Activated CD4-positive, alpha-beta T cell treated with anti-CD3 and anti-CD28 coated beads, Interleukin-2, Interleukin-4, amounts not matched to agents 100 ng/mL and 50 ng/mL, durations not matched to agents 16 hours and 8 hours (primary cell): ENCODE data around the gene C1orf159.

Experiments used
- DNase-seq: peaks from one replicate; pipeline ENCODE4 v3.0.0-alpha.2; 2020; ENCODE audit warnings: low spot score

Gene C1orf159

DNA sequence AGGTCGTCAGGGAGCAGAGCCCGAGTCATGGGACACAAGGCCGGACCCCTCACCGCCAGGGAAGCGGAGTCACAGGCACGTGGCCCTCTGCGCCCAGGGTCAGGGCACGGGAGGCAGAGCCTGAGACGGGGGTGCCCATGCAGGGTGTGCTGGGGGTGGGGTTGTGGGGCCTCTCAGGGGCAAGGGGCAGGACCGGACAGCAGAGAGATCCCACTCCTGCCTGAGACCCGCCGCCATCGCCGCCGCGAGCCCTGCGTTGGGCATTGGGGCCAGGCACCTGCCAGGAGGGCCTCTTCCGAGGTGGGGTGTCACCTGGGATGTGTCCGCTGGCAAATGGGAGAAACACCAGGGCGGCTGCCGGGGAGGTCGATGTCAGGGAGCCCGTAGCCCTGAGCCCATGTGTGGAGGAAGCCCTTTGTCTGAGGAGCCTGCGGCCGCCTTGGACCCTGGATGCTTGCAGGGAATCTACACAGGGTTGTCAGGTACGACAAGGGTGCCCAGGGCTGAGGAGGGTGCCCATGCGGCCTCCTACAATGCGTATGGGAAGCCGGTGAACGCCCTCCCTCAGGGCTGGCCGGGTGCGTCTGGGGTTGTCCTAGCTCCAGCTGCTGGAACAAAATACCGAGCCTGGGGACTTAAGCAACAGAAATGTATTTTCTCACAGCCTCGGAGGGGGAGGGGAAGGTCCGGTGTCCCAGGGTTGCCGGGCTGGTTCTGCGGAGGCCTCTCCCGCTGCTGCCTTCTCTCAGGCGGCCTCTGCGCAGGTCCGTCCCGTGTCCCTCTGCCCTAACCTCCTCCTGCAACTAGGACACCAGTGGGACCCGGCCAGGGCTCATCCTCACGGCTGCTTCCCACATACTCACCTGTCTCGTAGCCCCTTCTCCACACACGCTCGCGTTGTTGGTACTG, 16.4 kb upstream of the C1orf159 start:
- no peak for DNase-seq

DNA sequence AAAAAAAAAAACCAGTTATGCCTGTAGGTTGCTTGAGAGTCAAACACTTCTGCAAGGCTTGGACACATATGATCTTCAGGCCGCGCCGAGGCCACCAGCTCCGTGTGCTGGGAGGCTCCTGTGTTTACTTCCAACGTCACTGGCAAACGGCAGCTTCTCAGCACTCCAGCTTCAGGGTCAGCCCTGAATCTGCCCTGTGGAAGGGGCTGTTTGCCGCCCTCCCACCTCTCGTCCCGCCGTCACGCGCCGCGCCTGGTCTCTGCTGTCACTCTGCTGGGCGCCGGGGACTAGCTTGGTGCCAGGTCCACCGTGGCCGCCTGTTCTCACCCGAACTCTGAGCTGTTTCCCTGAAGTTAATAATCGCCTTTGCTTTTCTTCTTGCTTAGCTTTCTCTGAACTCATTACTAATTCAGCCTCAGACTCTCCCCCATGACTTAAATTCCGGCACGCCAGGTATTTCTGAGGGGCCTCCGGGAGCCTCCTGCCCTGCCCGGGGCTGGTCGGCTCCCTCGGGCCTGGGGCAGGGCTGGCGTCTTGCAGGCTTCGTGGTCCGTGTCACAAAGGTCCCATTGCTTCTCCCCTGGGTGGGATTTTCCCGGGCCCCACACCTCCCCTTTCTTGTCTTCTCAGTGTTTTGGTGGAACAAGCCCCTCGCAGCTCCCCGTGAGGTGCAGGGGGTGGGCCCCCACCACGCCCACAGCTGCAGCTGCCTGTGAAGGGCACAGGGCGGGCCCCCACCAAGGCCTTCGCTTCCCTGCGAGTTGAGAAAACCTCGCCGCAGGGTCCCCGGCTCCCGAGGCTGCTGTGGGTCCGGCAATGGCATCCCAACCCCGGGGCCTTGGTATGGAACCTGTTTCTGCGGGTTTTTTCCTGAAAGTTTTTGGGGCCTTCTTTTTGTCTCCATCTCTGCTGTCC, 14.6 kb upstream of the C1orf159 start:
- no peak for DNase-seq

DNA sequence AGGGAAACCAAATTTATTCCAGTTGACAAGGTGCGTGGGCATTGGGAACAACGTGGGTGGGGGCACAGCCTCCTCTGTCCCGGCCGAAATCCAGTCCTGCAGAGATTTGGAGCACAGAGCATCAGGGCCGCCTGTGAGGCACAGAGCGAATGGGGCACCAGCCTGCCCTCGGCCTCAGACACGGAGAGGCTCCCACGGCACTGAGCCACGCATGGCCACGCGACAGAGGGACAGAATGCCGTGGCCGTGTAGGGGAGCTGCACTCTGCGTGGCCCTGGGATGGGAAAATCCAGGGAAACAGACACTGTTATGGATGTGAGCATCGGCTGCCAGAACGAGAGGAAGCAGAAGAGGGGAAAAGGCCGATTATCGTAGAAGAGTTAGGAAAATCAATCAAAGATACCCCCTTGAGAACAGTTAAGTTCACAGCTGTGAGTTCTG, 13.5 kb upstream of the C1orf159 start:
- DNase-seq, result no peak

DNA sequence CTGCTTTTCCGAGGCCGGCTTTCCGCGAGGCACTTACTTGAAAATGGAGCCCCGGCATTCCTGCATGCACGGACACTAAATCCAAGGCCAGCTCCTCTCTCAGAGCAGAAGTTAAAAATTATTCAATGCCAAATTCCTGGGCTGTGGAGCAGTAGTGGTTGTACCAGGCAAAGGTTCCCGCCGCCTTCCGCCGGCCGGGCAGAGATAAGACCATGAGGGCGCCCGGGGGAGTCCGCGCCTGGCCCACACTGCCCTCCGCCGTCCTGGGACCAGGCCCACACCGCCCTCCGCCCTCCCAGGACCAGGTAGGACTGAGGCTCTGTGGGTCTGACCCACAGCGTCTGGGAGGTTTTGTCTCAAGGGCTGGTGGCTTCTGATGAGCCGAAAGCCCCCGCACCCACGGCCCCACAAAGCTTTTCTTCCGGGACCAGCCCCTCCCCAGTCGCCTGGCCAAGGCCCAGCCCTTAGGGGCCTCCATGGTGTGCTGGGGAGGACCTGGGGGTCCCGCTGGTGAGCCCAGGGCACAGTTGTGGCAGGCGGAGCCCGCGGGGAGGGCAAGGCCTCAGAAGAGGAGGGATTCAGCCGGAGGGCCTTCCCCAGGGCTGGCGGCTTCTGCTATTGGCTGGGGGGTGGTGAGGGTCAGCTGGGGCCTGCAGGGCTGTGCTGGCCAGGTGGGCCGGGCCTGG, 12.7 kb upstream of the C1orf159 start:
- DNase-seq, result no peak

DNA sequence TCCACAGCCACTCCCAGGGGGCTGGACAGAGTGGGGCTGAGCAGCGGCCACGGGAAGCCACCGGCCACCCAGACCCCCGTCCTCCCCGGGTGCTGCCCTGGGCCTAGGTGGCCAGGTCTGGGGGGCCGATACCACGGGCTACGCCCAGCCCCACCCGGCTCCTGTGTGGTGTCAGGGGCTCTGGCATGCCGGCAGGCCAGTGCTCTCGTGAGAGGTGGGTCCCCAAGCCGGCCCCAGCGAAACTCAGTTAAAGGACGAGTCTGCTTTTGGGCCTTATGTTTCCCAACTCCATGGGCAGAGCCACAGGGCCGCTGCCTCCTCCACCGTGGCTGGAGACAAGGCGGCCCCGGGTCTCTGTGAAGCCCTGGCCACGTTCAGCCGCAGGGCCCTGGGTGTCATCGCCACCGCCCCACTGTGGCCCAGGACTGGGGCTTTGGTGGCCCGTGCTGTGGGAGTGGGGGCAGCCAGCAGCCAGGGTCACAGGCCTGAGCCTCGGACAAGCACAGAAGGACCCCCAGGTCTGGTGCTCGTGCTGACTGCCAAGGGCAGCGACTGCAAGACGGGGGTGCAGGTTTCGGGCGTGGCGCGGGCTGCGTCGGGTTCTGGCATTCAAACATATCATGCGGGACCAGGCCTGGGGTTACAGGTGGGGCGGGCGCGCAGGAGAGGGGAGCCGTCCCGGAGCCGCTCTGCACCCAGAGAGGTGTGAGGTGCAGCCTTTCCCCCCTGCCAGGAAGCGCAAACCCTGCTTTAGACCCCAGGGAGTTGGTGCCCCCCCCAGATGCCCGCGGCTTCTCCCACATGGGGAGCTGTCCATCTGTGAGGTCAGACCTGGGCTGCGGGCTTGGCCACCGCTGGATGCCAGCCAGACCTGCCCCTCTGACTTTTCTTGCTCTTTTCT, 11.9 kb upstream of the C1orf159 start:
- no peak for DNase-seq

DNA sequence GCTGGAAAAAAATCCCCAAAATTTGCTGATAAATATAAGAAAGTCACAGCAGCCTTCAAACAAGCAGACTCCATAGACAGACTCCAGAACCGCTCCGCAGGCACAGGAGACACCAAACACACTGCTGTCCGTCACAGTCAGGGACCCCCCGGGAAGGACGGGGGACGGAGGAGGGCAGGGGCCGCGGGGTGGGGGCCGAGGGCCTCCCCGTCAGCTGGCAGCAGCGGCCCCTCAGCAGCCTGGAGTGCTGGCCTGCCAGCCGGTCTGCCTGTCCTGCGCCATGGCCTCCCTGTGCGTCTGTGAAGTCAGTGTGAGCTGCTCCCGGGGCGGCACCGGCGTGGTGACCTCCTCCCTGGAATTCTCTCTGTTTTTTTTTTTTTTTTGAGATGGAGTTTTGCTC, 10.1 kb upstream of the C1orf159 start:
- DNase-seq, result no peak

DNA sequence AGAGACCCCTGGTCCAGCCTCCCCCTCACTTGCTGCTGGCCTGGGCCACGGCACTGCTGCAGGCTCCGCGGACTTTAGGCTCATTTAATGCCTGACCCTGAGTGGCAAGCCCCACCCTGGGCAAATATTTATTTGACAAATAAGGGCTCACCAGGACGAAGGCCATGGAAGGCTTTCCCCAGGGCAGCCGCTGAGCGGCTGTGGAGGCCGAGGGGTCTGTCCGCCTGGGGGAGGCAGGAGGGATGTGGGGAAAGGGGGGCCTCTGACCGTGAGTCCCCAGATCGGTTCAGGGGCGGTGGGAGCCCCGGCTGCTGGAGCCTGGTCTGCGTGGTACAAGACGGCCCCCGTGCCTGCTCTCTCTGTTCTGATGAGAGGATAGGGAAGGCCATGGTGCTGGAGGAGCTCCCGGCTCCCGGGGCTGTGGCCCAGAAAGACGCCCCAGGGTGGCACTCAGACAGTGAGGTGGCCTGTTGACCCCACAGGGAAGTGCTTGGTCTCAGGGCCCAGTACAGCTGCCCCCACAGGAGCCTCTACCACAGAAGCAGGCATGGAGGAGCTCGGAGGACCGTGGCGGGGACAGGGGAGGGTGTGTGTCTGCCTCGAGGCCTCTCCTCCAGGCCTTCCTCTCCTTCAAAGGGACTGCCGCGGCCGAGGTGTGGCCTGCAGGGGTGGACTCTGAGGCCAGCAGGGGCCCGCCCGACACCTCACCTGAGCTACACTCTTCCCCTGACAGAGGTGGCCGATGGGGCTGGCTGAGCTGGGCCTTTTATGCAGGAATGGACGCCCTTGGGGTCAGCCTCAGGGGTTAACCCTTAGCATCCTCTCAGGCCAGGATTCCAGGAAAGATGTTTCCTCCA, 9.1 kb upstream of the C1orf159 start:
- no peak for DNase-seq

DNA sequence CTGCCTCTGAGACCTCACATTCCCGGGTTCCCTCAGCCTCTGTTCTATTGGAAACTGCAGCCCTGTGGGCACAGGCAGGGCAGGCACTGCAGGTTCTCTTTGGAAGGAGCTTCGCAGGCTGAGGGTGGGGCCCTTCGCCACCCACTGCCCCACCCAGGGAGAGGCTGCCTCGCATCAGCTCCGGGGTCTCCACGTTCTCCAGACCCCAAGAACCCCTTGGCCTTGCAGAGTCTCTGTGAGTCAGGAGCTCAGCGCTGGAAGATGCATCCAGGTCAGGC, 8.6 kb upstream of the C1orf159 start:
- DNase-seq, result no peak

DNA sequence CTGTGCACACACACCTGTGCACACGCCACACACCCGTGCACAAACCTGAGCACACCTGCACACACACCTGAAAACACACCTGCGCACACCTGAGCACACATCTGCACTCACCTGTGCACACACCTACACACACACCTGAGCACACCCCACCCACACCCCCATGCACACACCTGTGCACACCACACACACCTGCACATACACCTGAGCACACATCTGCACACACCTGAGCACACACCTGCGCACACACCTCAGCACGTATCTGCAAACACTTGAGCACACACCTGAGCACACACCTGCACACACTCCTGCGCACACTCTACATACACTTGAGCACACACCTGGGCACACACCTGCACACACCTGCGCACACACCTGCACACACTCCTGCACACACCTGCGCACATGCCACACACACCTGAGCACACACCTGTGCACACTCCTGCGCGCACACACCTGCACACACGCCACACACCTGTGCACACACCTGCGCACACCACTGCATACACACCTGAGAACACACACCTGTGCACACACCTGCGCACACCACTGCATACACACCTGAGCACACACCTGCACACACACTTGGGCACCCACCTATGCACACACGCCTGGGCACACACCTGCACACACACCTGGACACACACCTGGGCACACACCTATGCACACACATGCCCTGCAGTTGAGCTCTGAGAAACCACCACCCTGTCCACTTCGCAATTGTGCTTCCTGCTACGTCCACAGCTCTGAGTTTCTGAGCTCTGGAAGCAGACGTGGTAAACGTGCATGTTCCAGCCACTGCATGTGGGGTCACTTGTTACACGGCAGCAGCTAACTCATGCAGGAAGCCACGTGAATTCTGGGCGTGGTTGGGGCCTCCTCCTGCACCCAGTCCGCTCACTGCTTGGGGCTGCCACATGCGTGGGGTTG, 8.0 kb upstream of the C1orf159 start:
- DNase-seq, result no peak

DNA sequence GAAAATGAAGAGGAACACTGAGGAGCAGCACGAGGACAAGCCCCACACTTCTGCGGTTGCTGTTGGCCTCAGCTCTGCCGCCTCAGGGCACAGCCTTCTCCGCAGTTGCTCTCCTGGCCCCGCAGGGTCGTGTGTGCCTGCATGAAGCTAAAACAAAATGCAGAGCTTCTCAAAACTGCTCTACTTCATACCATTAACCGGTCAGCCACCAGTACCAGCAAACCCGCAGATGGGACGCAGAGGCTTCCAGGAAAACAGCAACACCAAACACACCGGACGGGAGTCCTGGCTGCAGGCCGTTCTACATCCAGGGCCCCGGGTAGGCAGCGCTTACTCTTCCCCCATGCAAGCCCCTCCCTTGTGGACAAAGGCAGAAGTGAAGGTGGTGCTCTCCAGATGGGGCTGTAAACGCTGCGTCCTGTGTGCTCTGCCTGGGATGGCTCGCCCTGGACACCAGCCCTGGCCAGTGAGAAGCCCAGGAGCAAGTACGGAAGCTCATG, 7.1 kb upstream of the C1orf159 start:
- no peak for DNase-seq

DNA sequence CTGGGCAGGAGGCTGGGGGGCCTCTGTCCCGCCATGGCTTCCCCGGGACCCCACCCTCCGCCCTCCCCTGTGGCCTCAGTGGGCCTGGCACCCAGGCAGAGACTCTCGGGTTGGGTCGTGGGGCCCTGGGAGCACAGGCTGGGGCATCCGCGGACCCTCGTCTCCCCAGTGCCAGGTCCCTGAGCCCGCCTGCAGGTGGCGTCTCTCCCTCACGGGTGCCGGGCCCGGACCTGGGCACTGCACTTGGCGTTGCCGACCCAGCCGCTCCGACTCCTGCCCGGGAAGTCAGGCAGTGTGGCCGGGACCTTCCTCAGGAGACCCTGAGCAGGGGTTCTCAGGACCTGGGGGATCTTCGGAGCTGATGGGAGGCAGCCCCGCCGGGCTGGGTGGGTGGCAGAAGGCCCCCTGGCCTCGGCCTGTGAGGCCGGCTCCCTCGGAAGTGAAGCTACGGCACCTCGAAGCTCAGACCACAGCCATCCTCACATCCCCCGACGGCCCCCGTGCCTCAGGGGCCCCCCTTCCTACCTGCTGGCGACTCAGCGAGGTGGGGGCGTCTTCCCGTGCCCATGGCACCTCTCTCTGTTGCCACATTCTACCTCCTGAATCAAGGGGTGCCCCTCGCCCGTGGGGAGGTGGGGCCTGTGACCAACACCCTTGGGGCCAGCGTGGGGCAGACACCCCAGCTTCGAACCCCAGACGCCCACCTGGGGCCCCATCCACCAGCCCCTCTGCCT, 6.4 kb upstream of the C1orf159 start:
- DNase-seq, result peak; percentile 78

DNA sequence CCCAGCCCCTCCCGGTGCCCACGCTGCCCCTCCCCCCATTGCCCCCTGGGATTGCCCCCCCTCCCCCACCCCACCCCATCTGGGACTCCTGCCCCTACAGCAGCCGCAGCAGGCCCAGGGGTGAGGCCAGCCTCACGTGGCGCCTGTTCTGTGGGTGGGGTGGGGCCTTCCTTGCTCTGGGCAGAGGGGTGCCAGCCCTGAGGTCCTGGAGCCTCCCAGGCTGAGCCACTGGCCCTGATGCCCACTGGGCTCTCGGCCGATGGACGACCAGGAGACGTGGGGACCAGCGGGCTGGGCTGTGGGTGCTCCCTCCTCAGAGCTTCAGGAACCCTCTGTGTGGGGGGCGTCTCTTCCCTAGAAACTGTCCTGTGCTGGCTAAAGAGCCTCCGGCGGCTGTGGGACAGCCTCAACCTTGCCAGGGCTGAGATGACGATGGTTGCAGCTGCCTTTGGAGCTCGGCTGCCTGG, 5.8 kb upstream of the C1orf159 start:
- no peak for DNase-seq

DNA sequence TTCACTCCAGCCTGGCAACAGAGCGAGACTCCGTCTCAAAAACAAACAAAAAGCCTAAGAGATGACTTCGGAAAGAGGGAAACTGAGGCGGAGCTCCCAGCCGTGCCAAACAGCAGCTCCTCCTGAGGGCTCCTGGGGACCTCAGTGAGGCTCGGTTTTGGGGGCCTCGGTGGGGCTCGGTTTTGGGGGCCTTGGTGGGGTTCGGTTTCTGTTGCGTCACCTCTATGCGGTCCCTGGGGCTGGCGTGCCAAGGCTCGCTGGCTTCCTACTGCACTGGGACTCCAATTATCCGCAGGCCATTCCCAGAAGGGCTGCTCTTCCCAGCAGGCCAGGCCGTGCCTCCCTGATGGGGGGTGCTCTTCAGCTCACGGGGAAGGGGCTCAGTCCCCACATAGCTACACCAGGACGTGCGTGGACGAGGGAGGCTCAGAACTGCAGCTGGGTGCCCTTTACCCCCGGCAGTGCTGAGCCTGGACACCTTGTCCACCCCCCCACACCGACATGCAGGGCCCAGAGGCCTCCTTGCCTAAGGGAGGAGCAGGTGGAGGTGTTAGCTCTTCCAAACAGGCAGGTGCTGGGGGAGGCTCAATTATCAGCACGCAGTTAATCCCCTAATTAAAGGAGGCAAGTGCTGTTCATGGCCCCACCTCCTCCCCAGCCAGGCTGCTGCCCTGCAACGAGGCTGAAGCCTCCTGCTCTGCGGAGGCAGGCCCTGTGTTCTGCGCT, 5.1 kb upstream of the C1orf159 start:
- DNase-seq, result no peak

DNA sequence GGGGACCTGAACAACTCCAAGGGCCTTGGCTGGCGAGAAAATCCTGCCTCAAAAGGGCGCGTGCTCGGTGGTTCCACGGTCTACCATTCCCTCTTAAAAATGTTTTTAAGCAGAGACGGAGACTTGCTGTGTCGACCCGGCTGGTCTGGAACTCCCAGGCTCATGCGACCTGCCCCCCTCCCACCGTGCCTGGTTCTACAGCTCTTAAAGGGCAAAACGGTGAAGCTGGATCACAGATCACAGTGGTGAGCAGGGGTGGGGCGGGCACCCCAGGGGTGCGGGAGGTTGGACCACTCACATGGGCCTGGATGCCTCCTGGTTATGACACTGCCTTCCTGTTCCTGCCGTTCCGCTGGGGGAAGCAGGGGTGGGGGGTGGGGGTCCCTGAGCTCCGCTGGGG, 4.2 kb upstream of the C1orf159 start:
- DNase-seq, result no peak

DNA sequence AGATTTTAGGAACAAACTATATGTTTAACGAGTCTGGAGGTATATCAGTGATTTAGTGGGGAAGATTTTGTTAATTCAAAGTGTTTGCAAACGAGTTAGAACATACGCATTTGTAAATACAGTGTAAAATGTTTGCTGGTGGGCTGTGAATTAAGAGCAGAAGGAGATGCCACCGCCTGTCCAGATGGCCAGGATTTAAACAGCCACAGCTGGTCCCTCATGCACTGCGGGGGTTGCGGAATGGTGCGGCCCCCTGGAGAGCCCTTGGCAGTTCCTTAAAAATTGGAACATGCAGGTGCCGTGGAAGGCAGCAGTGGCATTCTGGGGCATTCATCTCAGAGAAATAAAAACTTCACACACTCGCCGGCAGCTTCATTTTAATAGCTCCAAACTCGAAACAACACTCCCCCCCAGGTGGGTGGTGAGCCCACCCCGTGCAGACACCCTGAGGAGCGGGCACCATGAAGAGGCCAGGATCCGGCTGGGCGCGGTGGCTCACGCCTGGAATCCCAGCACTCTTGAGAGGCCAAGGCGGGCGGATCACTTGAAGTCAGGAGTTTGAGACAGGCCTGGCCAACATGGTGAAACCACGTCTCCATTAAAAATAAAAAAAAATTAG, 3.5 kb upstream of the C1orf159 start:
- DNase-seq, result no peak

DNA sequence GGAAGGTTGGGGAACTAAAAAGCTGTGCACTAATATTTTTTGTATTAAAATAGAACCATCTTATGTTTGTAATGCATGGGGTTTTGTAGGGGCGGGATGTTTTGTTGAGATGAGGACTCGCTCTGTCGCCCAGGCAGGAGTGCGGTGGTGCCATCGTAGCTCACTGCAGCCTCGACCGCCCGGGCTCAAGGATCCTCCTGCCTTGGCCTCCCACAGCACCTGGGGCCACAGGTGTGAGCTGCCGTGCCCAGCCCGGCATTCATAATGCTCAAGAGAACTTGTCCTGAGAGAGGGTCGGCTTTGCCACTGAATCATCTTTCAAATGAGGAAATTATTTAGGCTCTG, 3.0 kb upstream of the C1orf159 start:
- no peak for DNase-seq
